PC-9 (cell line): ENCODE results near the gene PIK3R6.

Experiments
- EZH2 ChIP-seq: fragments of 200-600 bp; sonication (generic); IDR thresholded peaks from 2 replicates; pipeline ENCODE4 v1.8.0; 2017; ENCODE audit warnings: antibody characterized with exemption, low read depth
- TF ChIP-seq, protein P1 (sequence below): fragments of 200-600 bp; sonication (generic); conservative IDR thresholded peaks from 2 replicates; pipeline ENCODE4 v1.6.1; 2017; ENCODE audit warnings: mixed run types, antibody characterized with exemption, mild to moderate bottlenecking, moderate library complexity

DNA sequence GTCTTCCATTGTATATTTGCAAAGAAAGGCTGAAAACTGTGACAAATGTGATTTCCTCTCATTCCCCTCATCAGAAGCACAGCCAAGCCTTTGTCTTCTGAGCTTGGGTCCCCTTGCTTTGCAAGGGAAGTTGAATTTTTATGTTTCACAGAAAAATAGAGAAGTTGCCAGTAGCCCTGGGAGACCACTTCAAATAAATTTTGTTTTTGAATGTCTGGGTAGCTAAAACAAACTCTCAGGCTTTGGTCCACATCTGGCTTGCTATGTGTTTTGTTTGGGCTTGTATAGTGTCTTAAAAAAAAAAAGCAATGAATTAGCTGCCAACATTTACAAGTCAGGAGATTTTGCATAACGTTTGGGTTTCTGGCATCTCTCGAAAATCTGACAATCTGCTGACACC is 24.1 kb downstream of the PIK3R6 start:
- TF ChIP-seq, protein P1, sequence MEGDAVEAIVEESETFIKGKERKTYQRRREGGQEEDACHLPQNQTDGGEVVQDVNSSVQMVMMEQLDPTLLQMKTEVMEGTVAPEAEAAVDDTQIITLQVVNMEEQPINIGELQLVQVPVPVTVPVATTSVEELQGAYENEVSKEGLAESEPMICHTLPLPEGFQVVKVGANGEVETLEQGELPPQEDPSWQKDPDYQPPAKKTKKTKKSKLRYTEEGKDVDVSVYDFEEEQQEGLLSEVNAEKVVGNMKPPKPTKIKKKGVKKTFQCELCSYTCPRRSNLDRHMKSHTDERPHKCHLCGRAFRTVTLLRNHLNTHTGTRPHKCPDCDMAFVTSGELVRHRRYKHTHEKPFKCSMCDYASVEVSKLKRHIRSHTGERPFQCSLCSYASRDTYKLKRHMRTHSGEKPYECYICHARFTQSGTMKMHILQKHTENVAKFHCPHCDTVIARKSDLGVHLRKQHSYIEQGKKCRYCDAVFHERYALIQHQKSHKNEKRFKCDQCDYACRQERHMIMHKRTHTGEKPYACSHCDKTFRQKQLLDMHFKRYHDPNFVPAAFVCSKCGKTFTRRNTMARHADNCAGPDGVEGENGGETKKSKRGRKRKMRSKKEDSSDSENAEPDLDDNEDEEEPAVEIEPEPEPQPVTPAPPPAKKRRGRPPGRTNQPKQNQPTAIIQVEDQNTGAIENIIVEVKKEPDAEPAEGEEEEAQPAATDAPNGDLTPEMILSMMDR, result no peak
- TF ChIP-seq EZH2, result no peak
